K562 (cell line): Measurements from ENCODE around the gene GRWD1. TPM values are rescaled to one million over a fixed set of nuclear protein-coding genes. Genes with fewer than 3 reads are reported as not detected.
A peak's percentile ranks its signal among the peaks of the same experiment; 100 is the strongest.

ENCODE experiments used
- CTBP1 ChIP-seq: fragments of 450-650 bp; IDR thresholded peaks from 2 replicates; pipeline ENCODE4 v1.6.1; 2016; ENCODE audit warnings: borderline replicate concordance
- ESRRA ChIP-seq: fragments of 450-650 bp; IDR thresholded peaks from 2 replicates; pipeline ENCODE4 v1.6.1; 2014; ENCODE audit warnings: low read depth, mild to moderate bottlenecking, moderate library complexity, borderline replicate concordance
- EZH2 ChIP-seq: IDR thresholded peaks from 2 replicates; pipeline ENCODE4 v1.6.1; 2012; ENCODE audit warnings: low read depth, mild to moderate bottlenecking, inconsistent platforms, low read length, borderline replicate concordance
- JUND ChIP-seq, 2 experiments: IDR thresholded peaks; 2 replicates in 1 of 2; 3 replicates in 1 of 2; pipeline ENCODE4 v1.6.1; 2011; ENCODE audit warnings: borderline replicate concordance in 2 of 2, low read depth in 2 of 2, low read length in 2 of 2, improper control_type of control experiment in 1 of 2, missing biosample characterization in 1 of 2, missing genetic modification characterization in 1 of 2, missing genetic modification reagents in 1 of 2
- KDM2B ChIP-seq: fragments of 250-450 bp; sonication (Bioruptor Pico); IDR thresholded peaks from 2 replicates; pipeline ENCODE4 v1.8.0; 2021; ENCODE audit warnings: mild to moderate bottlenecking, moderate library complexity
- KHSRP ChIP-seq: fragments of 450-650 bp; IDR thresholded peaks from 2 replicates; pipeline ENCODE4 v1.6.1; 2017
- LEF1 ChIP-seq: fragments of 450-650 bp; IDR thresholded peaks from 2 replicates; pipeline ENCODE4 v1.6.1; 2016; ENCODE audit warnings: mild to moderate bottlenecking
- MTA1 ChIP-seq: fragments of 450-650 bp; IDR thresholded peaks from 2 replicates; pipeline ENCODE4 v1.6.1; 2017; ENCODE audit warnings: borderline replicate concordance
- NFE2 ChIP-seq: IDR thresholded peaks from 2 replicates; pipeline ENCODE4 v1.6.1; 2014; ENCODE audit warnings: antibody characterized with exemption, low read depth
- PHB2 ChIP-seq: fragments of 450-650 bp; IDR thresholded peaks from 2 replicates; pipeline ENCODE4 v1.6.1; 2017; ENCODE audit warnings: low read depth
- POLR2B ChIP-seq: fragments of 450-650 bp; IDR thresholded peaks from 2 replicates; pipeline ENCODE4 v1.6.1; 2018; ENCODE audit warnings: low read depth; ENCODE audit not compliant: partially characterized antibody
- RBBP5 ChIP-seq: fragments of 200-600 bp; sonication (generic); IDR thresholded peaks from 2 replicates; pipeline ENCODE4 v1.6.1; 2012; ENCODE audit warnings: borderline replicate concordance, mild to moderate bottlenecking, low read length, control low read depth, inconsistent platforms; ENCODE audit not compliant: insufficient read depth, poor library complexity, severe bottlenecking
- SLC30A9 ChIP-seq: fragments of 250-450 bp; sonication (Bioruptor Pico); IDR thresholded peaks from 2 replicates; pipeline ENCODE4 v1.8.0; 2022; ENCODE audit warnings: mild to moderate bottlenecking, moderate library complexity
- SP1 ChIP-seq: sonication (generic); formaldehyde crosslinking; IDR thresholded peaks from 2 replicates; pipeline ENCODE4 v1.8.1; 2022; ENCODE audit warnings: mild to moderate bottlenecking, missing genetic modification reagents
- SREBF2 ChIP-seq: sonication (generic); formaldehyde crosslinking; IDR thresholded peaks from 2 replicates; pipeline ENCODE4 v1.4.0; 2020; ENCODE audit warnings: mild to moderate bottlenecking, missing genetic modification reagents
- THRA ChIP-seq: fragments of 450-650 bp; IDR thresholded peaks from 2 replicates; pipeline ENCODE4 v1.6.1; 2017; ENCODE audit warnings: mild to moderate bottlenecking, moderate library complexity
- THRAP3 ChIP-seq: fragments of 450-650 bp; IDR thresholded peaks from 2 replicates; pipeline ENCODE4 v1.6.1; 2016; ENCODE audit warnings: mild to moderate bottlenecking, inconsistent platforms, borderline replicate concordance
- USF1 ChIP-seq: sonication (generic); formaldehyde crosslinking; IDR thresholded peaks from 2 replicates; pipeline ENCODE4 v1.9.0; 2022; ENCODE audit warnings: mild to moderate bottlenecking, missing genetic modification reagents
- ZNF174 ChIP-seq: fragments of 250-450 bp; sonication (Bioruptor Pico); IDR thresholded peaks from 2 replicates; pipeline ENCODE4 v1.4.0; 2020; ENCODE audit warnings: mild to moderate bottlenecking
- ZNF280A ChIP-seq: fragments of 450-650 bp; IDR thresholded peaks from 2 replicates; pipeline ENCODE4 v1.6.1; 2018; ENCODE audit warnings: mild to moderate bottlenecking, low read depth; ENCODE audit not compliant: partially characterized antibody
- ZNF444 ChIP-seq: fragments of 250-450 bp; sonication (Bioruptor Pico); IDR thresholded peaks from 2 replicates; pipeline ENCODE4 v1.4.0; 2020; ENCODE audit warnings: mild to moderate bottlenecking, moderate library complexity
- polyA plus RNA-seq, 8 experiments: library from polyadenylated mRNA; depleted of rRNA in 4 of 8; stranded (reverse) in 5 of 8; unstranded in 3 of 8; fragments of >200 nt; fragmentation: Nextera tagmentation in 2 of 8; fragmentation: Illumina TruSeq in 1 of 8; extraction: Ambion mirVana in 2 of 8; extraction: Trizol in 1 of 8; gene quantifications; 2 replicates each; pipeline versions ENCODE4 v1.2.1 to v1.2.3, GENCODE V29; 2011 to 2014; ENCODE audit warnings: inconsistent platforms in 1 of 8, missing spikeins in 1 of 8
- total RNA-seq, 7 experiments: library from RNA; depleted of rRNA in 6 of 7; stranded (reverse); fragments of >200 nt in 6 of 7; fragmentation: Illumina TruSeq in 2 of 7; extraction: Trizol in 2 of 7; gene quantifications; 2 replicates each; pipeline versions ENCODE4 v1.2.1 to v1.2.3, GENCODE V29; 2011 to 2021; ENCODE audit warnings: low replicate concordance in 1 of 7
- TF ChIP-seq, protein P1 (sequence below): fragments of 450-650 bp; formaldehyde crosslinking; IDR thresholded peaks from 2 replicates; pipeline ENCODE4 v1.4.0; 2022; ENCODE audit warnings: missing genetic modification characterization

The GRWD1 gene
- total and polyA plus RNA-seq, 9 of the 15 experiments (the other 6 are each of a cell fraction or from before 2014, with no cell fraction given): 1.5 to 87.2 (median 24.5) TPM

DNA sequence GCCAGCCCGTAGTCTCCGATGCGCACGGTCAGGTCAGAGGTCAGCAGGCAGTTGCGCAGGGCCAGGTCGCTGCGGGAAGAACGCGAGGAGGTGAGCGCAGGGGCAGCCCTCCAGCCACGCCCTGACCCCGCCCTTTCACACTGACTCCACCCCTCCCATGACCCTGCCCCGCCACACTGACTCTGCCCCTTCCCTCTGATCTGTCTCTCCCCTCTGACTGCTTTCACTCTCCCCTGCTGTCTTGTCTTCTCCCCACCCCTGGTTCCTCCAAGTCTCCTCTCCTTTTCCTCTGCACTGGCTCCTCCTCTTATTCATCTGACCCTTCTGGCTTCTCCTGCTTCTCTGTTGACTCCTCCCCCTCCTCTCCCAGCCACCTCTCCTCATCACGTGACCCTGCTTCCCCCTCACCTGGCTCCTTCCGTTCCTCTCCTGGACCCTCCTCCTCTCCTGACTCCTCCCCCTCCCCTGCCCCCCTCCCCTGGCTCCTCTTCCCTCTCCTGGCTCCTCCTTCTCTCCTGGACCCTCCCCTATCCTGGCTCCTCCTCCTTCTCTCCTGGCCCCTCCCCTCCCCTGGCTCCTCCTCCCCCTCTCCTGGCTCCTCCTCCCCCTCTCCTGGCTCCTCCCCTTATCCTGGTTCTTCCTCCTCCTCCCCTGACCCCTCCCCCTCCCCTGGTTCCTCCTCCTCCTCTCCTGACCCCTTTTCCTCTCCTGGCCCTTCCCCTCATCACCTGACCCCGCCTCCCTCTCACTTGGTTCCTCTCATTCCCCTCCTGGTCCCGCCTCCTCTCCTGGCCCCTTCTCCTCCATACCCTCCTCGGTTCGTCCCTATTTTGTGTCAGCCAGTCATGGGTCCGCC lies 55.9 kb downstream of the GRWD1 start (continued):
- TF ChIP-seq USF1 (CRISPR knock-in tag) (peak; percentile 90), ZNF444 (CRISPR knock-in tag) (no peak), THRA (no peak), CTBP1 (0 out of 2 replicates have a peak, but pooled peaks have one; percentile 29), ESRRA (peak; percentile 59), EZH2 (no peak), POLR2B (peak; percentile 81), JUND (IDR thresholded peaks at IDR 0.05; ENCODE audit: borderline replicate concordance, low read depth, low read length) (no peak), JUND (tag; IDR thresholded peaks at IDR 0.05; ENCODE audit: borderline replicate concordance, low read depth, low read length) (no peak; the same call in 2 of the 3 replicates), ZNF280A (no peak), SREBF2 (CRISPR knock-in tag) (no peak), NFE2 (no peak), ZNF174 (CRISPR knock-in tag) (no peak), SLC30A9 (CRISPR knock-in tag) (no peak), SP1 (CRISPR knock-in tag) (peak; percentile 86), THRAP3 (no peak), KHSRP (no peak), LEF1 (peak; percentile 80), PHB2 (peak; percentile 83), RBBP5 (peak; percentile 7), KDM2B (CRISPR knock-in tag) (no peak), MTA1 (peak; percentile 77; the same call in 1 of the 2 replicates)
- TF ChIP-seq, protein P1, sequence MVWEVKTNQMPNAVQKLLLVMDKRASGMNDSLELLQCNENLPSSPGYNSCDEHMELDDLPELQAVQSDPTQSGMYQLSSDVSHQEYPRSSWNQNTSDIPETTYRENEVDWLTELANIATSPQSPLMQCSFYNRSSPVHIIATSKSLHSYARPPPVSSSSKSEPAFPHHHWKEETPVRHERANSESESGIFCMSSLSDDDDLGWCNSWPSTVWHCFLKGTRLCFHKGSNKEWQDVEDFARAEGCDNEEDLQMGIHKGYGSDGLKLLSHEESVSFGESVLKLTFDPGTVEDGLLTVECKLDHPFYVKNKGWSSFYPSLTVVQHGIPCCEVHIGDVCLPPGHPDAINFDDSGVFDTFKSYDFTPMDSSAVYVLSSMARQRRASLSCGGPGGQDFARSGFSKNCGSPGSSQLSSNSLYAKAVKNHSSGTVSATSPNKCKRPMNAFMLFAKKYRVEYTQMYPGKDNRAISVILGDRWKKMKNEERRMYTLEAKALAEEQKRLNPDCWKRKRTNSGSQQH (CRISPR knock-in tag): peak; percentile 87; the same call in 1 of the 2 replicates
